DMS53 treated with DMSO at 0.1 percent for 48 hours (cell line): Measurements from ENCODE around the gene RTN4RL1.
"Not testable (repeated sequence)": the region's sequence is repeated elsewhere in the genome, so short reads cannot be mapped to it uniquely, and the experiment has no call there.

ENCODE experiments used
- DNase-seq: peaks from one replicate; lab custom pipeline; 2025; ENCODE audit not compliant: unreplicated experiment; lab: John Stamatoyannopoulos, UW

RTN4RL1 gene

DNA sequence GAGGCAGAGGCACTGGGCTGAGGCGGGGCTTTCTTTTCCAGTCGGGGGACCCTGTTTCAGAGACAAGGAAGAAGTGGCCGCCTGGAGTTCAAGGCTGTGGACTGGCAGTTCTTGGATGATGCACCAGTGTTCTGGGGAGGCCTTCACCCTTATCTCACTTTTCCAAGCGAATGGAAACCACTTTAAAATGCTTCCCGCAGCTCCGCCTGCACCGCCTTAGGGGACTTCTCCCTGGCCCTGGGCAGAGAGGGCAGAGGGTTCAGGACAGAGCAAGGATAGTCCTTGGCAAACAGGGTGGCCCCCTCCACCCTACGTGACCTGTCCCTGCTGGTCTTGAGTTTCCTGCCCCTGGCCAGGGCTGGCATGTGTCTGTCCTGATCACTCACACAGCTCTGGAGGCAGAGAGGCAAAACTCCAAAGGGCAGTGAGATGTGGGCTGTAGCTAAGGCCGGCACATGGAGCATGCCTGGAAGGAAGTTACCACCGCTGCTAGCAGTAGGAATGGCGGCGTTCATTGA is 20.6 kb downstream of the RTN4RL1 start:
- no peak for DNase-seq

DNA sequence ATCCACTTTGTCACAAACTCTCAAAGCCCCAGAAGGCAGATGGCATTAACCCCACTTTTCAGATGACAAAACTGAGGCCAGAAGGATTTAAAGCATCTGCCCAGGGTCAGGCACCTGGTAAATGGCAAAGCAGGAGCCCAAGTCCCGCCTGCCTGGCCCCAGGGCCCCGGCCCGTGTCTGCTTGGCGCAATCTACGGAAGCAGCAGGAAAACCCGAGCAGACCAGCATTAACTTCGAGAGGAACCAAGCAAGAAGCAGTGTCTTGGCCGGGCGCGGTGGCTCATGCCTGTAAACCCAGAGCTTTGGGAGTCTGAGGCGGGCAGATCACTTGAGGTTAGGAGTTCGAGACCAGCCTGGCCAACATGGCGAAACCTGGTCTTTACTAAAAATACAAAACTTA is 21.6 kb downstream of the RTN4RL1 start:
- DNase-seq: no peak

DNA sequence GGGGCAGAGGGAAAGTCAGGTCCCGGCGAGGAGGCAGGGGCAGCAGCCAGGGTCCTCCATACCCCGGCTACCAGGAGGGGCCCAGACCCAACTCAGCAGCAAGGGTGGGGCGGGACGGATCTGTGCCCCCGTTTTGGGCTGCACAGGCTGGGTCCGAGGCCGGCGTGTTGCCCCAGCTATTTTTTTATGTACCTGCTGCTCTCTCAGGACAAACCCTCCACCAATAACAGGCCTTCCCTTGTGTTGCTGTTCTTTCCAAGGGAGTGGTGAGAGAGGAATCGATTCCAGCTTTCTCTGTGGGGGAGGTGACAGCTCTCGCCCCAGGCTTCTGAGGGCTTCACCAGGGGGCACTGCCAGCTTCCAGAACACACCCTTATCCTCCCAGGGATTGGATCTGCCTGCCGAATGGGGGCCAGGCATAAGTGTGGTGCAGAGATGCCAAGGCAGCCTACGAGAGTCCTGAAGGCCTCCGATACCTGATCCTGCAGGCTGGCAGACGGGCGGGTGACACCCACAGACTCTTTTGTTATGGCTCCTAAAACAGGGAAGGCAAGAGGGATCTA is 22.3 kb downstream of the RTN4RL1 start:
- DNase-seq: no peak

DNA sequence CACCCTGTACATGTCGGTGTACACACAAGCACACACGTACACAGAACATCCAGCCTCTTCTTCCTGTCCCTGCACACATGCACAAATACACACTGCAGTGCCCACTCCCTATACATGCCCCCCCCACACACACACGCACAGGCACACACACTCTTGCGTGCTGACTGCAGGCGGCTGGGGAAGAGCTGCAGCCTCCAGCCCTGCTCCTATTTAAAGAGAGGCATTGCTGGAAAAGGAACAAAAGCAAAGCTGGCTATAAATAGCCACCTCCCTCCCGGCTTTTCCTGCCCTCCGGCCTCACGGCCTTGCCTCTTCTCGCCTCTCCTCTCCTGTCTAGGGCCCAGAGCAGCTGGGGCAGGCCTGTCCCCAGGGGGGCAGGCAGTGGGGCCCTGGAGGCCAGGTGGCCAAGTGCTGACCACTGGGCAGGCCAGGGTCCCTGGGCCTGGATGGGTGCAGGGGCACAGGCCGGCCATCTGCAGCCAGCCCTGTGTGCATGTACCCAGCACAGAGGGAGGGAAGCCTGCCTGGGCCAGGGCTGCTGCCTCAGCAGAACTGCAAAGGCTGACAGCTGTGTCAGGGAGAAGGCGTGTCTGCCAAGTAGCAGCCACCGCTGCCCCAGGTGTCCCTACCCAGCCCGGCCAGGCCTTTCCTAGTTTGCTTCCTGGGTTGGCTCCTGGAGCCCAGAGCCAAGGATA is 25.4 kb downstream of the RTN4RL1 start:
- peak; percentile 77 for DNase-seq

DNA sequence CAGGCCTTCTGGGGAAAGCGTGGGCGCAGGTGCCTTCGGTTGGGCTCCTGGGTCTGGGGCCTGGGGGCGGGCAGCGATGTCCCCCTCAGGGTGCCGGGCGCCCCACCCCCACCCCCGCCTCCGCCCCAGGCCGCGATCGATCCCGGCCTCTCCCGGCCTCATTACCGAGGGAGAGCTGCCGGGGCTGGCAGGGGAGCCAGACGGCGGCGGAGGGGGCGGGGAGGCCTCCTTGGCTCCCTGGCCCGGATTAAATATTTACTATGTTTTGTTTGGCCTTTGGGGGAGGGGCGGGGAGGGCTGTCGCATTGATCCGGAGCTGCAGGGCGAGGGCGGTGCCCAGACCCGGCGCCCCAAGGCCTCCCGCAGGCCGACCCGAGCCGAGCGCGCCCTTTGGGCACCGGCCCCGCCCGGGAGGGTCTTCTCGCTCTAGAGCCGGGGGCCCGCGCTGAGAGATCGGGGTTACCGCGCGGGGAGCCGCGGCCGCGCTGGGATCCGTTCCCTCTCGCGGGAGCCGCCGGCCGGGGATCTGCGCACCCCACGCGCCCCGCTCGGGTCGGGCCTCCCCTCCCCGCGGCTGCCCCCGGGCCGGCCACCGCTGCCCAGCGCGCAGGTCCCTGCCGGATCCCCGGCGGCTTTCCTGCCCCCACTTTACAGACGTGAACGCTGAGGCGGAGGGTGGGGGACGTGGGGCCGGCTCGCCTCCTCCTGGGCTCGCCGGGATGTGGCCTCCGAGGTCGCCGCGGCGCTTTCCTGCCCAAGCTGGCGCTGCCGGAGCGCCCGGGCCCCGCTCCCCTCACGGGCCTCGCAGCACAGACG is 27.0 kb downstream of the RTN4RL1 start:
- peak; percentile 48 for DNase-seq

DNA sequence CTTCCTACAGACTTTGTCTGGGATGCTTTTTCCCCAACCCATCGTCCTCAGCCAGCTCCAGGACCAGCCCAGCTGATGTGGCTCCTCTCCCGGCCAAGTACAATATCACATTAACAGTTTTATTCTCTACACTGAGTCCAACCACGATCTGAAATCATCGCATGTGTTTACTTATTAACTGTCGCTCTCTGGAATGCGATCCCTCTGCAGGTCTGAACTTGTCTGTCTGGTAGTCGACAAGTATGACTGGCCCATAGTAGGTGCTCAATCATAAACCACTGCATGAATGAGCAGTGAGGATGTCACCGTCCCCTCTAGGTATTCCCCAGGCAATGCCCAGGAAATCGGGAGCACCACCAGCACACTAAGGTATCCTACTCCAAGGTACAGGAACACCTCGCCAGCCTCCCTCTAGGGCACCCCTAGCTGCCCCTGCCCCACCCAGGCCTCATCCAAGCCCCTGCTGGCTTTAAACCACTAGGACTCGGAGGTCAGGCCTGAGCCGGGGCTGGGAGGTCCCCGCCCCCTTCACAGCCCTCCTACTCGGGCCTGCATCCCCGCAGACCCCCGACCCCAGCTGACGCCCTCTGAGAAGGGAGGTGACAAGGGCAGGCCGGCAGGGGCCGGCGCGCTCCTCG is 27.7 kb downstream of the RTN4RL1 start:
- no peak for DNase-seq

DNA sequence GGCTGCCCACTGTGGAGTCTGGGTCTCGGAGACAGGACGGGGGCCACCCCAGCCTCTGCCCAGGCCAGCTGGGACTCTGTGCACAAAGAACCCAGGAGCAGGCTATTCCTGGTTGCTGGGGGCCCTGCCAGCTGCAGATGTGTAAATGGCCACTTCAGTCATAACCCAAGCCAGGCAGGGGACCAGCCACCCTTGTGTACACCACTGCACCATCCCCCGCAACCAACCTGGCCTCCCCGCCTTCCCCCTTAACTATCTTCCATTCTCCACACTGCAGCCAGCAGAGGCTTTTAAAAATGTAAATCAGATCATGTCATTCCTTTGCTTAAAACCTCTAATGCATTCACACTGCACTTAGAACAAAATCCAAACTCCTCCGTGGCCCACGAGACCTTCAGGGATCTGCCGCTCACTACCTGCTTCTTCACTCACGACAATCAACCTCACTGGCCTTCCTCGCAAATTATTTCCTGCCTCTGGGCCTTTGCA is 28.3 kb downstream of the RTN4RL1 start:
- DNase-seq: no peak

DNA sequence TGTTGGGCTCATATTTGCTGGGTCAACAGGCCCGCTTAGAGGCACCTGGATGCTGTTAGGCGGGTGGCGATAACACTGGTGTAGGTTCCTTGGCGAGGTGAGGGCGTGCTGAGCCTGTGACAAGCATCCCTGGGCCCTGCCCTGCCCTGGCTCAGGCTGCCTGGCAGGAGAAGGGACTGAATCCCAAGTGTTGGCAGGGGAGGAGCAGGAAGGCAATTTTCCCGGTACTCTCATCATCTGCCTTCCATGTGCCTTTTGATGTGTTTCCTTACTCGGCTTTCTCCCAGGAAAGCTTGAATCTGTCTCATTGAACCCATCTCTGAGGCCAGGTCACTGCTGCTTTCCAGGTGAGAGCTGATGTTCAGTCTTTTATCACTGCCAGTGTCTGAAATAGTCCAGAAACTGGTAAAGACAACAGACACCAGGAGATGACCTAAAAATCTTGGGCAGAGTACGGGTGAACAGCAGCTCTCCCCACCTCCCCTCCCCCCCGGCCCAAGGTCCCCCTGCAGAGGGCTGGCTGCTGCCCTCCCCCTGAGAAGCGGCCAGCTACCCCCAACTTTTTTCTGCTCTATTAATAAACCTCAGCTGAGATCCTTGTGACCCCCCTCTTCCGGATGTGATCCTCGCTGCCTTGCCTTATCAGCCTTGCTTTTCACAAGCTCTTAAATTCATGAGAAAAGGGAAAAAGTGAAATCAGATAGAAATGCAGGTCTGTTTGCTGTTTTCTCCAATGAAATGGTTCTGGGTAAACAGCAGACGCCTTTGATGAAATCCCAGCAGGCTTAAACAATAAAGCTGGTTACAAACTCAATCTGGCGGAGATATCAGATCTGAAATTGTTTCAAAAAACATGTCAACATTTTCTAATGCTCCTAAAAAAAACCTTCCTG is 29.0 kb downstream of the RTN4RL1 start:
- no peak for DNase-seq

DNA sequence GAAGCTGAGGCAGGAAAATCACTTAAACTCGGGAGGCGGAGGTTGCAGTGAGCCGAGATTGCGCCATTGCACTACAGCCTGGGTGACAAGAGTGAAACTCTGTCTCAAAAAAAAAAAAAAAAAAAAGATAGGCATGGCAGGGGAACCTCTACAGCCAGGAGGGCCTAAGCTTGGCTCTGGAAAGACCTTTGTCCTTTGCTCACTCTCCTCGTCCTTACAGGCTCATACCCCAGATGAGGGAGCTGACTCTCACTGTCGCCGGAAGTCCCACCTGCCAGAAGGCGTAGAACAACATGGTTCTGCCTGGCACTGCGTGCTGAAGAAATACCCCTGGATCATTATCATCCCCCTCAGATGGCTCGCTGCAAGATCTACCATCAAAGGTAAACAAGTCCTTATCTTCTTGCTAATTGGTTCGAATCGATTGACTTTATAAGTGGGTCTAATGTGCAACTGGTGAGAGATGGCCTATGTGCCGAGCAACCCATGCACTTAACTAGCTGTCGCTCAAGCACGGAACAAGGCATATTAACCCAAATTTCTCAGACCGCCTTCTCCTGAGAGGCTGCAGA is 29.7 kb downstream of the RTN4RL1 start:
- DNase-seq: no peak

DNA sequence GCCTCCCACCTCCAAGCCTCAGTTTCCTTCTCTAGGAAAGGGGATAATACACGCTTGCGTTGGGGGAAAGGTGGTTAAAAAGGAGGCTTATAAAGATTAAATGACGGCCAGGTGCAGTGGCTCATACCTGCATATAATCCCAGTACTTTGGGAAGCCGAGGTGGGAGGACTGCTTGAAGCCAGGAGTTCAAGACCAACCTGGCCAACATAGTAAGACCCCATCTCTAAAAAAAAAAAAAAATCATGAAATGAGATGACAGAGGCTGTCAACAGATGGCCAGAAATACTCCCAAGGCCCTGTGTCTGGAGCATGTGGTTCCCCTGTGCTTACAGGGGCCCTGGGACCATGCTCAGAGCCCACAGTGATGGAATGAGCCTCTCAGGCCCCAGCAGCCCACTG is 30.4 kb downstream of the RTN4RL1 start:
- DNase-seq: no peak

DNA sequence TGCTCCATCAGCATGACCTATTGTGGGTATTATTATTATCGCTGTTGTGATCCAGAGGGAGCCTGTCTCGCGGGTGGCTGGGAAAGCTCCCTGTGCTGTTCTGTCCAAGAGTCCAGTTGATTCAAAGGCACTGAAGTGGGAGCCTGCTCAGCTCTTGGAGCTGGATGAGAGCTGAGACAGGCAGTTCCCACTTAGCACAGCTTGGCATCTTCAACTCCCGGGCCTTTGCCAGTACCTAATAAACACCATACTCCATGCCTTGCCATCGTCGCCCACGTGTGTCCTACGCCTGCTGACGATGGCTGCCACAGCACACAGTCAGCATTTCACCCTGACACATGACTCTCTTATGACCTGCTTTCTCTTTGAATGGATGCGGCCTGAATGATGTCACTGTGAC is 32.6 kb downstream of the RTN4RL1 start:
- no peak for DNase-seq

DNA sequence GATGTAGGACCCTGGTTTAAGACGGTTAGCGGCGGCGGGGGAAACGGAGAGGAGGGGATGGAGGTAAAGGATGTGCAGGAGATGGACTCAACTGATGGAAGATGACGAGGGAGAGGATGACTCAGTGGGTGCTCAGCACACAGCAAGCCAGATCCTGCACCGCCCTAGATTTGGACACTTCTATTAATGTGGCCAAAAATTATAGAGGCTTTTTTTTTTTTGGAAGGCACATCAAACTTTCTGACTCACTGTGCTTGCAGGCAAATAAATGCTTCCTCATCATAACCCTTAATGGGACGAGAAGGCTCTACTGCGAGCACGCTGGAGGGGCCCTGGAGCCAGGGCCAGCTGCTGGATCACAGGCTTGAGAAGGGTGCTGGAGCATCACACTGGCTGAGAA is 36.0 kb downstream of the RTN4RL1 start:
- DNase-seq: no peak

DNA sequence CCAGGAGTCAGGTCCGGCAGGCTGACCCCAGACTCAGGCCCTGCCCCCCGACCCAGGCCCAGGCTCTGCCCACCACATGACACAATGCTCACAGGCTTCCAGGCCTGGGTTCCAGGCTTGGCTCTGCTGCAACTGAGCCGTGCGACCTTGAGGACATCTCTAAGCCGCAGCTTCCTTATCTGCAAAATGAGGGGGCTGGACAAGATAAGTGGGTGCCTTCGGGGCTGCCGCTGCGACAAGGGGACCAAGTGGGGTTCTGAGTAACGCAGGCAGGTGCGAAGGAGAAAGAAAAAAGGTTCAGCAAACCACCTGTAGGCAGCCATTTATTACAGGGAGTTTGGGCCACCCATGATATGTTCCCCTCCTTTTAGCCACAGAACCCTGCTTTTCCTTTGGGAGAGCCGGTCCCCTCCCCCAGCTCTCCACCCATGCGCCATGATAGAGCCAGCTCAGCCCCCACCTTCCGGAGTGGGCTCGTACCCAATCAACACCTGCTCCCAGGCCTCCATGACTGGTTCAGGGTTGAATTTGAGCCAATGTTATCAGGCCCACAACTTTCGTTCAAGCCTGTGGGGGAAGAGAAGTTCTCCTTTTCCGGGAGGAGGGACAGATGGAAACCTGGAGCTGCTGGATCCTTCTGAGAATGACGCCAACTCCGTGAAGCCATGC is 38.2 kb downstream of the RTN4RL1 start:
- no peak for DNase-seq

DNA sequence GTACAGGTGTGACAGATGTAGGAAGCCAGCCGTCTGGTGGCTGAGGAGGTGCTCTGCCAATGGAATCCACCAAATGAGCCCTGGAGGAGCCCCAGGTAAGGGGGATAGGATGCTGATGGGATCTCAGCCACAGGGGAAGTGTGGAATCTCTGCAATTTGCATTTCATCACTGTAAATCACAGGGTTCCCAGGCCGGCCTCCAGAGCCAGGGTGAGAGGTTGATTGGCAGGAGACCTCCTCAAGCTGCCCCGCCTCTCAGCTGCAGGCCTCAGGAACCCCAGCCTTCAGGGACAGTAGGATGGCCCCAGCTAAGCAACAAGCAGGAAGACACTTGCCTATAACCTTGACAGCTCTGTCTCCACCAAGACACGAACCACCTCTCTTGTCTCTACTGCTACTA is 39.4 kb downstream of the RTN4RL1 start:
- DNase-seq: no peak

DNA sequence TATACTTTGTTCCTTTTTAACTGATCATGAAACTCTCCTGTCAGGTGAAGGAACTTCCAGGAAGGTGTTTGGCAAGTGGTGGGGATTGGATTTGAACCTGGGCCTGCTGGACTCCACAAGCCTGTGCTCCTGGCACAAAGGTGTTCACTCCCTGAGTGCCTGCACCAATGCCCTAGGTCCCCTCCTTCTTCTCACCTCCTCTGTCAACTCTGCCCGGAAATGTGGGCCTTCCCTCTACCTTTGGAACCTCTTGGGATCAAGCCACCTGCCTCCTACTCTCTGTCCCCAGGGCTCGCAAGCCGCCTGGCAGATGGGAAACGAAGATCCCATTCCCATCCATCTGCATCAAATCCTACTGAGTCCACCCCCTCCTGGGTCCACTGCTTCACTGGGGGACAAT is 40.0 kb downstream of the RTN4RL1 start:
- DNase-seq: no peak

DNA sequence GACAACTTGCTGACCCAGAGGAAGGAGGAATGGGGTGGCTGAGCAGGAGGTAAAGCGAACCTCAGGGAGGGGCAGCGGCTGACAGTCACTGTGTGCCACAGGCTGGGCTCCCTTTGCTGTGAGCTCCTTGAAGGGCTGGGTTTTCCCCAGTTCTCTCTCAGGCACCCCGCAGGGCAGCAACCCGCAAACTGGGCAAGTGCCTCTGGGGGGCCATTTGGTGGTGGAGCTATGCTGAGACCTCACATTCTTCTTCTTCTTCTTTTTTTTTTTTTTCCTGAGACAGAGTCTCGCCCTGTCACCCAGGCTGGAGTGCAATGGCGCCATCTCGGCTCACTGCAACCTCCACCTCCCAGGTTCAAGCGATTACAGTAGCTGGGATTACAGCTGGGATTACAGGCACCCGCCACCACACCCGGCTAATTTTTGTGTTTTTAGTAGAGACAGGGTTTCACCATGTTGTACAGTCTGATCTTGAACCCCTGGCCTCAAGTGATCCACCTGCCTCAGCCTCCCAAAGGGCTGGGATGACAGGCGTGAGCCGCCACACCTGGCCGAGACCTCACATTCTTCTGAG is 42.3 kb downstream of the RTN4RL1 start:
- DNase-seq: not testable (repeated sequence)

DNA sequence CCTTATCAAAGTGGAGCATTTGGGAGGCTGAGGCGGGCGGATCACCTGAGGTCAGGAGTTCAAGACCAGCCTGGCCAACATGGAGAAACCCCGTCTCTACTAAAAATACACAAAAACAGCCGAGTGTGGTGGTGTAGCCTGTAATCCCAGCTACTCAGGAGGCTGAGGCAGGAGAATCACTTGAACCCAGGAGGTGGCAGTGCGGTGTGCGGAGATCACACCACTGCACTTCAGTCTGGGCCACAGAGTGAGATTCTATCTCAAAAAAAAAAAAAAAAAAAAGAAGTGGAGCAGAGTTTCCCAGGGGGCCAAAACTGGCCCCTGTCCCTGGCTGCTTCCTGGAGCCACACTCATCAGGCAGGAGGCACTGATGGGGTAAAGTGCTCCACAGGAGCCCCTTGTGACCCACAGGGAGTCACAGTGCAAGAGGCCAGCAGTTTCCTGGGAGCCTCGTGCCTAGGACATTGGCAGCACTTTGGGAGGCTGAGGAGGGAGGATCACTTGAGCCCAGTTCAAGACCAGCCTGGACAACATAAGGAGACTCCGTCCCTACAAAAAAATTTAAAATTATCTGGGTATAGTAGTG is 44.4 kb downstream of the RTN4RL1 start:
- DNase-seq: no peak

DNA sequence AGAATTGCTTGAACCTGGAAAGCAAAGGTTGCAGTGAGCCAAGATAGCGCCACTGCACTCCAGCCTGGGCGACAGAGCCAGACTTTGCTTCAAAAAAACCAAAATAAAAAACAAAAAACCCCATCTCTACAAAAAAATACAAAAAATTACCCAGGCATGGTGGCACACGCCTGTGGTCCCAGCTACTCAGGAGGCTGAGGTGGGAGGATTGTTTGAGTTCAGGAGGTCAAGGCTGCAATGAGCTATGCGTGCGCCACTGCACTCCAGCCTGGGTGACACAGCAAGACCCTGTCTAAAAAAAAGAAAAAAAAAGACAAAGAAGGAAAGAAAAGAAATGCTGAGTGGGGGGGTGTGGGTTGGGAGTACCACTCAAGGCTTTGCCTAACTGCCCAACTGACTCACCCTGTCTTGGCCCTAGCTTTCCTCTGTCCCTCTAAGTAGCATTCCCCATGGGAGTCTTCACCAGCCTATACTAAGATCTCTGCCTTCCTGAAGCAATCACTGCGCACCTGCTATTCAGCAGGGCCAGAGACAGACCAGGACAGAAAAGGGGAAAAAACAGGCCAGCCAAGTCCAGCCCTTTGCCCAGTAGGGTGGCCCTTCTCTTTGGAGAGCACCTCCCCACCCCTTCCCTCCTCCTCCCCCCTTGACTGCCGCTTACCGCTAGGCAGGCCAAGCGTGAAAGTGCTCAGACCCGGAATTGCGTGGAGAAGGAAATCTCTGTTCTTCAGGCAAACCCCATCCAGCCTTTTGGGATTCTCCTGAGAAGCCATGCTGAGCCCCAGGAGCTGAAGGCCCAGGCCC is 45.8 kb downstream of the RTN4RL1 start:
- DNase-seq: no peak
